BLaER1 (cell line): Measurements from ENCODE around the gene LRRC56.

ENCODE experiments used
- H3K27ac ChIP-seq: shearing (Covaris generic); formaldehyde crosslinking; 2 replicates; pipeline ENCODE4 v1.8.1; 2022
- H3K27me3 ChIP-seq: shearing (Covaris generic); formaldehyde crosslinking; 2 replicates; pipeline ENCODE4 v1.8.1; 2022
- H3K36me3 ChIP-seq: shearing (Covaris generic); formaldehyde crosslinking; 2 replicates; pipeline ENCODE4 v1.8.1; 2022
- H3K4me1 ChIP-seq: shearing (Covaris generic); formaldehyde crosslinking; 2 replicates; pipeline ENCODE4 v1.8.1; 2022
- H3K4me2 ChIP-seq: shearing (Covaris generic); formaldehyde crosslinking; 2 replicates; pipeline ENCODE4 v1.8.1; 2022
- H3K4me3 ChIP-seq: shearing (Covaris generic); formaldehyde crosslinking; 2 replicates; pipeline ENCODE4 v1.8.1; 2022
- H3K9ac ChIP-seq: shearing (Covaris generic); formaldehyde crosslinking; 2 replicates; pipeline ENCODE4 v1.8.1; 2022
- H3K9me3 ChIP-seq: shearing (Covaris generic); formaldehyde crosslinking; 2 replicates; pipeline ENCODE4 v1.8.1; 2022
- H4K20me1 ChIP-seq: shearing (Covaris generic); formaldehyde crosslinking; 2 replicates; pipeline ENCODE4 v1.8.1; 2022
- Cebpa-rat ChIP-seq: shearing (Covaris generic); IDR thresholded peaks from 2 replicates; pipeline ENCODE4 v1.8.1; 2022

The LRRC56 gene

DNA sequence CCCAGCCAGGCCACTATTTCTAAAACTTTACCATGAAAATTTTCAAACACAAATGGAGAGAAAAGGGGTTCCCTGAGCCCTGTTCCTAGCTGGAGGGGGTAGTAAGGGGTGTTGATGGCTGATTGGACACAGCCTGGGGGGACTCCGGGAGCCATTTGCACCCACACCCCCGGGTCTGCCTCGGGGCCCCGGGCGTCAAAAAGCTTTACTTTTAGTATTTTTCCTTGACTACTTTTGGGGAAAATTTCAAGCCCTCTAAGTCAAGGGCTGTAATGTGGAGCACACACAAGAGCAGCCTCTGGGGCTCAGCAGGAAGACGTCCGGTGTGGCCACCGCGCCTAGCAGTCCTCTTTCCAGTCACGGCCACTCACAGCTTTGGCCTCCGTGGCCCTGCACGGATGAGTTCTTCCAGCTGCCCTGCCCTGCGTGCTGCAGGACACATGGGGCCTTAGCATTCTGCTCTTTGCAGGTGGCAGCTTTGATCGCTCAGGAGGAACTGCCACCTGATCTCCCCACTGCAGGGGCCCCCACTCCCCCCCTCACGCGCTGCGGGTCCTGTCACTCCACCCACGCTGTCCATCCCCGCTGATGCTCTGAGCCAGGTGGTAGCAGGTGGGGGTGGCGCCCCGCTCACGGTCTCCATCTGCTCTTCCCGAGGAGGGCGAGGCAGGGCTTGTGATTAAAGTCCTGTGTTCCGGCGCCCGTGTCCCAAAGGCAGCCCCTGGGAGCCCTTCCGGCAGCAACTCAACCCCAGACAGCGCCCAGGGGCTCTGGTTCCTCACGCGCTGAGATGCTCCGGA lies 44.7 kb upstream of the LRRC56 start:
- H4K20me1 ChIP-seq = peaks cover 49% of the 10 kb centered on the region
- H3K9ac ChIP-seq = no peak overlapping the region
- peaks cover 92% of the 10 kb centered on the region for H3K36me3 ChIP-seq
- H3K27me3 ChIP-seq = no peaks in the 10 kb centered on the region
- no peak for TF ChIP-seq Cebpa-rat
- H3K4me3 ChIP-seq = no peak overlapping the region
- H3K4me1 ChIP-seq = no peaks in the 10 kb centered on the region
- H3K27ac ChIP-seq = no peak overlapping the region
- no peak overlapping the region for H3K4me2 ChIP-seq
- H3K9me3 ChIP-seq = no peaks in the 10 kb centered on the region

GRCh38 chr11:494761-495536 lies 42.4 kb upstream of the LRRC56 start:
- H3K9me3 ChIP-seq = no peaks in the 10 kb centered on the region
- H3K27ac ChIP-seq = no peak overlapping the region
- H3K4me2 ChIP-seq = no peak overlapping the region
- H3K9ac ChIP-seq = no peak overlapping the region
- H3K36me3 ChIP-seq = peaks cover 92% of the 10 kb centered on the region
- H3K4me3 ChIP-seq = no peak overlapping the region
- TF ChIP-seq Cebpa-rat = no peak
- H4K20me1 ChIP-seq = peaks cover 48% of the 10 kb centered on the region; the same call in 1 of the 2 replicates
- no peaks in the 10 kb centered on the region for H3K4me1 ChIP-seq
- no peaks in the 10 kb centered on the region for H3K27me3 ChIP-seq

DNA sequence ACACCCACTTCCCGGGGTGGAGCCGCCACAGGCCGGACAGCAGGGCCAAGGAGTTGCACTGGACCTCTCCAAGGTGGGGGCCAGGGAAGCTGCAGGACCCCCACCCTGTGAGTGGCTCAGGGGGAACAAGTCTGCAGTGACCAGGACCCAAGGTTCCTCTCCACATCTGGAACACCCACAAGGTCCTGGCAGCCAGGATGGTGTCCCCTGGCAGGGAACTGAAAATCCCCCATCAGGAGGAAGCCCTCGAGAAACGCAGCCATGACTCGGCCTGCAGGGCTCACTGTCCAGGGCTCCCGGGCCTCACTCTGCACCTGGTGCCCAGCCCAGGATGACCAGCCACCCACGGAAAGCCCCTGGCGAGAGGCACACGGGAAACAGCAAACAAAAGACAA lies 41.8 kb upstream of the LRRC56 start:
- H3K4me1 ChIP-seq = no peaks in the 10 kb centered on the region
- H3K4me3 ChIP-seq = no peak overlapping the region
- H3K9me3 ChIP-seq = no peaks in the 10 kb centered on the region
- TF ChIP-seq Cebpa-rat = no peak
- H3K4me2 ChIP-seq = no peak overlapping the region
- H3K36me3 ChIP-seq = peaks cover 92% of the 10 kb centered on the region
- no peaks in the 10 kb centered on the region for H3K27me3 ChIP-seq
- H3K27ac ChIP-seq = no peak overlapping the region
- no peak overlapping the region for H3K9ac ChIP-seq
- H4K20me1 ChIP-seq = peaks cover 54% of the 10 kb centered on the region

DNA sequence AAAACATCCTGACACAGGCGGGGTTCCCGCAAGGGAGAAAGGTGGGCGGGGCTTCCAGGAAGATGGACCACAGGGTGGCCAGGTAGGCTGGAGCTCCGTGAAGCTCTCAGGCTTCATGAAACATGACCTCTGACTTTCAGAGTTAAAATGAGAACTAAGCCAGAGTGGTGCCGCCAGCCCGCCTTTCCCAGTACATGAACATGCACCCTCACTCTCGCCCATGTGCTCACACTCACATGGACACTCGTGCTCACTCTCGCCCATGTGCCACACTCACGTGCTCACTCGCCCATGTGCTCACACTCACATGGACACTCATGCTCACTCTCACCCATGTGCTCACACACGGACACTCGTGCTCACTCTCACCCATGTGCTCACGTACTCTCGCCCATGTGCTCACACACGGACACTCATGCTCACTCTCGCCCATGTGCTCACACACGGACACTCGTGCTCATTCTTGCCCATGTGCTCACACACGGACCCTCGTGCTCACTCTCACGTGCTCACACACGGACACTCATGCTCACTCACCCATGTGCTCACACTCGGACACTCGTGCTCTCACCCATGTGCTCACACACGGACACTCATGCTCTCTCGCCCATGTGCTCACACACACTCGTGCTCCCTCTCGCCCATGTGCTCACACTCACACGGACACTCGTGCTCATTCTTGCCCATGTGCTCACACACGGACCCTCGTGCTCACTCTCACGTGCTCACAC lies 40.3 kb upstream of the LRRC56 start:
- H3K27ac ChIP-seq = no peak overlapping the region
- H3K27me3 ChIP-seq = no peaks in the 10 kb centered on the region
- no peak overlapping the region for H3K4me2 ChIP-seq
- H3K4me1 ChIP-seq = no peaks in the 10 kb centered on the region
- H4K20me1 ChIP-seq = peaks cover 67% of the 10 kb centered on the region
- H3K36me3 ChIP-seq = peaks cover 97% of the 10 kb centered on the region
- no peak overlapping the region for H3K4me3 ChIP-seq
- H3K9me3 ChIP-seq = no peaks in the 10 kb centered on the region
- no peak for TF ChIP-seq Cebpa-rat
- H3K9ac ChIP-seq = no peak overlapping the region

DNA sequence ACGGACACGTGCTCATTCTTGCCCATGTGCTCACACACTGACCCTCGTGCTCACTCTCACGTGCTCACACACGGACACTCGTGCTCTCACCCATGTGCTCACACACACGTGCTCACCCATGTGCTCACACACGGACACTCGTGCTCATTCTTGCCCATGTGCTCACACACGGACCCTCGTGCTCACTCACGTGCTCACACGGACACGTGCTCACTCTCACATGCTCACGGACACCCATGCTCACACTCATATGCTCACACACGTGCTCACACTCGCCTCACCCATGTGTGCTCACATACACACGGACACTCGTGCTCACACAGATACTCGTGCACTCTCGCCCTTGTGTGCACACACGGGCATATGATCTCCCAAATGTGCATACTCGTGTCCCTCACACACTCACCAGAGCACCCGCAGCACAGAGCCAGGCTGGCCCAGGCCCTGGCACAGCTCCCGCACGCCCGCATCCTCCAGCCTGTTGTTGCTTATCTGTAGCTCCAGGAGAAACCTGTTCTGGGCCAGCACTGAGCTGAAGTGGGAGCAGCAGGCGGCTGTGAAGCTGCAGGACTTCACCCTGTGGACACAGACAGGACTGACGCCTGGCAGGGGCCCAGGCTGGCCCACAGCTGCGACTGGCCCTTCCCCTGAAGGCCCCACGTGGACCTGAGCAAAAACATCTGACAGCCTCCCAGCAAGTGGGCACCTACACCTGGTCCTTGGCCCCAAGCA lies 39.6 kb upstream of the LRRC56 start:
- Histone ChIP-seq H3K4me2 (no peak overlapping the region), H3K27ac (no peak overlapping the region), H4K20me1 (peaks cover 67% of the 10 kb centered on the region), H3K9me3 (no peaks in the 10 kb centered on the region), H3K36me3 (peaks cover 99% of the 10 kb centered on the region), H3K4me1 (no peaks in the 10 kb centered on the region), H3K27me3 (no peaks in the 10 kb centered on the region), H3K4me3 (no peak overlapping the region), H3K9ac (no peak overlapping the region)
- no peak for TF ChIP-seq Cebpa-rat

DNA sequence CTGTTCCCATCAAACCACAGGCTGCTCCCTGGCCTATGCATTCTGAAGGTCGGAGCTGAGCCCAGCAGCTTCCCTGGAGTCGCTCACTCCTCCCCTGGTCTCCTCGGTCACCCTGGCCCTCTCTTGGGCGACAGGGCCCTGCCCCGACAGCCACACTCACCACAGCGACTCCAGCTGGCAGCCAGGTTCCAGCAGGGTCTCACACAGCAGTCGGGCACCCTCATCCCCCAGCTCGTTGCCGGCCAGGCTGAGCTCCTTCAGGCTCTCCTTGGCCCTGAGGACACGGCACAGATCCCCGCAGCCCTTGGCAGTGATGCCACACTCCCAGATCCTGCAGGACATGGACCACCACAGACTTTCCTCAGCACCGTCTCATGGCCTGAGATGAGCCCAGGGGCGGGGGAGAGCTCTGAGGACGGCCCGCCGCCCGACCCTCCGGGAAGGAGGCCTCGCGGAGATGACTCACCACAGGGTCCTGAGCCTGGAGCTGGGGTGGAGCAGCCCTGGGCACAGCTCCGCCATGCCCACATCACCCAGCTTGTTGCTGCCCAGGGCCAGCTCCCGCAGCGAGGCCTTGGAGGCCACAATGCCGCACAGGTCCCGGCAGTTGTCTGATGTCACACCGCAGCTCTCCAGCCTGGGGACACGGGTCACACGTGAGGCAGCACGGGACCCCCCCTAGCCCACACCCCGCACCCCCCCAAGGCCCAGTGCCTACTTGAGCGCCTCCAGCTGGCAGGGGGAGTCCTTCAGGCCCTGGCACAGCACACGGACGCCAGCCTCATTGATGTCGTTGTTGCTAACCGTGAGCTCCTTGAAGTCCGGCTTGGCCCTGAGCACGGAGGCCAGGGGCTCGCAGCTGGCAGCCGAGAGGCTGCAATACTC lies 38.8 kb upstream of the LRRC56 start:
- no peak for TF ChIP-seq Cebpa-rat
- no peaks in the 10 kb centered on the region for H3K9me3 ChIP-seq
- H3K27me3 ChIP-seq = peaks cover 5% of the 10 kb centered on the region
- H4K20me1 ChIP-seq = peaks cover 70% of the 10 kb centered on the region
- H3K9ac ChIP-seq = no peak overlapping the region
- H3K4me2 ChIP-seq = no peak overlapping the region
- H3K36me3 ChIP-seq = peaks cover 92% of the 10 kb centered on the region
- no peaks in the 10 kb centered on the region for H3K4me1 ChIP-seq
- no peak overlapping the region for H3K4me3 ChIP-seq
- H3K27ac ChIP-seq = no peak overlapping the region

GRCh38 chr11:499201-500076 lies 37.9 kb upstream of the LRRC56 start:
- Histone ChIP-seq H3K4me1 (peaks cover 7% of the 10 kb centered on the region), H3K4me3 (no peak overlapping the region), H3K27ac (no peak overlapping the region), H4K20me1 (peaks cover 78% of the 10 kb centered on the region), H3K9ac (no peak overlapping the region), H3K9me3 (no peaks in the 10 kb centered on the region), H3K4me2 (no peak overlapping the region), H3K36me3 (peaks cover 84% of the 10 kb centered on the region), H3K27me3 (peaks cover 14% of the 10 kb centered on the region)
- TF ChIP-seq Cebpa-rat = no peak
